K562 (cell line): Measurements from ENCODE around the gene CREM. TPM values are rescaled to one million over a fixed set of nuclear protein-coding genes. Genes with fewer than 3 reads are reported as not detected.

ENCODE experiments used
- ATAC-seq: fragments of 200-7000 bp; cut with Tn5 transposase; 3 replicates; pipeline ENCODE4 v1.9.1; 2020; ENCODE audit warnings: moderate library complexity
- BruUV-seq: library from RNA; stranded (reverse); fragments of 400-500 nt; replicated peaks from 2 replicates; lab custom pipeline; 2021; lab: Mats Ljungman, UMichigan
- CTCF ChIA-PET: fragments of 300-600 bp; formaldehyde crosslinking; extraction: SDS; loops from one replicate; lab custom pipeline; 2021; ENCODE audit warnings: low intra/inter-chr PET ratio; lab: Yijun Ruan, JAX
- POLR2A ChIA-PET: fragments of 300-600, 350-650 bp; sonication (Branson Sonifier 250); formaldehyde crosslinking; extraction: SDS; loops from one replicate; lab custom pipeline; 2021; ENCODE audit warnings: antibody characterized with exemption, inconsistent platforms; lab: Yijun Ruan, JAX
- DNase-seq, 4 experiments: peaks; one replicate each; pipeline versions ENCODE4 v3.0.0 to v3.0.0-alpha.2; 2011 to 2018; ENCODE audit warnings: low spot score in 3 of 4, mixed read lengths in 3 of 4; ENCODE audit errors: extremely low read depth in 1 of 4
- FAIRE-seq: peaks from 2 replicates; lab custom pipeline; 2011; peaks lifted over from hg19 to GRCh38; lab: Jason Lieb, UNC
- H2AFZ ChIP-seq: 2 replicates; pipeline ENCODE4 v1.6.0; 2011; ENCODE audit warnings: low read depth, low read length, control low read depth, inconsistent platforms
- H3K27ac ChIP-seq: fragments of 200-600 bp; 3 replicates; pipeline ENCODE4 v1.8.0; 2011; ENCODE audit warnings: low read depth, mild to moderate bottlenecking, control low read depth, inconsistent platforms, low read length, moderate library complexity, mixed read lengths; ENCODE audit errors: extremely low read depth
- H3K27me3 ChIP-seq, 2 experiments: fragments of 300-600 bp in 1 of 2; 2 replicates in 1 of 2; 3 replicates in 1 of 2; pipeline versions ENCODE4 v1.6.0 to v1.8.0; 2011; ENCODE audit warnings: inconsistent platforms in 2 of 2, low read length in 2 of 2, mild to moderate bottlenecking in 1 of 2, mixed read lengths in 1 of 2, moderate library complexity in 1 of 2; ENCODE audit not compliant: control insufficient read depth in 2 of 2, insufficient read depth in 2 of 2
- H3K36me3 ChIP-seq: fragments of 300-600 bp; 3 replicates; pipeline ENCODE4 v1.8.0; 2011; ENCODE audit warnings: mild to moderate bottlenecking, low read length, inconsistent platforms; ENCODE audit not compliant: control insufficient read depth, insufficient read depth
- H3K4me1 ChIP-seq, 2 experiments: fragments of 200-600 bp in 1 of 2; replicated peaks in 1 of 2; 2 replicates in 1 of 2; 3 replicates in 1 of 2; pipeline versions ENCODE4 v1.5.1 to v1.8.0; 2011; ENCODE audit warnings: inconsistent platforms in 2 of 2, low read length in 2 of 2, mild to moderate bottlenecking in 1 of 2, mixed read lengths in 1 of 2, moderate library complexity in 1 of 2; ENCODE audit not compliant: control insufficient read depth in 2 of 2, insufficient read depth in 2 of 2
- H3K4me2 ChIP-seq: 2 replicates; pipeline ENCODE4 v1.6.1; 2011; ENCODE audit warnings: low read length, control low read depth, inconsistent platforms, mixed read lengths; ENCODE audit not compliant: insufficient read depth
- H3K4me3 ChIP-seq: fragments of 200-600 bp; sonication (generic), shearing (Covaris generic); 2 replicates; pipeline ENCODE4 v1.5.1; 2016; ENCODE audit warnings: control low read depth, inconsistent platforms
- H3K79me2 ChIP-seq: fragments of 200-600 bp; 3 replicates; pipeline ENCODE4 v1.8.0; 2011; ENCODE audit warnings: low read length, inconsistent platforms; ENCODE audit not compliant: control insufficient read depth, insufficient read depth
- H3K9ac ChIP-seq, 2 experiments: 2 replicates each; pipeline versions ENCODE4 v1.6.0 to v1.6.1; 2011; ENCODE audit warnings: low read depth in 2 of 2, low read length in 2 of 2, control low read depth in 1 of 2, inconsistent platforms in 1 of 2, mild to moderate bottlenecking in 1 of 2, mixed read lengths in 1 of 2; ENCODE audit not compliant: insufficient read depth in 1 of 2
- H3K9me1 ChIP-seq: one replicate; pipeline ENCODE4 v1.6.0; 2011; ENCODE audit warnings: inconsistent platforms, mild to moderate bottlenecking, low read length, moderate library complexity; ENCODE audit not compliant: control insufficient read depth, insufficient read depth
- H3K9me3 ChIP-seq: replicated peaks from 2 replicates; pipeline ENCODE4 v1.5.1; 2011; ENCODE audit warnings: low read depth, low read length, inconsistent platforms; ENCODE audit not compliant: control insufficient read depth, insufficient read depth
- H4K20me1 ChIP-seq: replicated peaks from 2 replicates; pipeline ENCODE4 v1.6.1; 2011; ENCODE audit warnings: low read length, inconsistent platforms, mixed read lengths; ENCODE audit not compliant: control insufficient read depth, insufficient read depth
- ARID1B ChIP-seq: fragments of 450-650 bp; IDR thresholded peaks from 2 replicates; pipeline ENCODE4 v1.6.1; 2016; ENCODE audit warnings: antibody characterized with exemption, mild to moderate bottlenecking, inconsistent platforms
- MGA ChIP-seq: fragments of 450-650 bp; IDR thresholded peaks from 2 replicates; pipeline ENCODE4 v1.6.1; 2016; ENCODE audit warnings: mild to moderate bottlenecking, moderate library complexity
- MYBL2 ChIP-seq, 2 experiments: fragments of 450-650 bp in 1 of 2; sonication (generic) in 1 of 2; formaldehyde crosslinking in 1 of 2; IDR thresholded peaks; 2 replicates each; pipeline versions ENCODE4 v1.6.1 to v1.8.1; 2017 to 2022; ENCODE audit warnings: borderline replicate concordance in 1 of 2, inconsistent platforms in 1 of 2, low read depth in 1 of 2, mild to moderate bottlenecking in 1 of 2, missing genetic modification reagents in 1 of 2, moderate library complexity in 1 of 2
- NR0B1 ChIP-seq: fragments of 450-650 bp; IDR thresholded peaks from one replicate; pipeline ENCODE4 v1.6.1; 2018; ENCODE audit warnings: mild to moderate bottlenecking, moderate library complexity; ENCODE audit not compliant: partially characterized antibody
- TFAP4 ChIP-seq: sonication (generic); formaldehyde crosslinking; IDR thresholded peaks from 2 replicates; pipeline ENCODE4 v1.8.0; 2022; ENCODE audit warnings: missing genetic modification reagents, mild to moderate bottlenecking, moderate library complexity, borderline replicate concordance
- TRIM24 ChIP-seq, 2 experiments: fragments of 450-650 bp; IDR thresholded peaks; 2 replicates each; pipeline ENCODE4 v1.6.1; 2016
- ZNF197 ChIP-seq: fragments of 200-800 bp; sonication (Bioruptor generic); IDR thresholded peaks from 2 replicates; pipeline ENCODE4 v1.6.1; 2016; ENCODE audit warnings: low read depth, missing genetic modification characterization, missing compliant biosample characterization
- WGBS: fragments of 100-300 bp; shearing (Covaris generic); methylation state at CpG from one replicate; pipeline ENCODE4 v1.1.6; 2016; ENCODE audit warnings: low coverage, mixed read lengths; ENCODE audit not compliant: insufficient coverage; ENCODE audit errors: missing lambda C conversion rate; 5-methylcytosine and 5-hydroxymethylcytosine counted together
- in situ Hi-C: fragments of 300-500 bp; cut with MboI; formaldehyde crosslinking; loops from 4 replicates; pipeline ENCODE4 v1.15.0; 2018; ENCODE audit warnings: inconsistent platforms, mixed read lengths
- intact Hi-C: fragments of 100-400 bp; cut with micrococcal nuclease; formaldehyde crosslinking; loops from 2 replicates; pipeline ENCODE4 v1.14.2; 2022
- polyA plus RNA-seq, 8 experiments: library from polyadenylated mRNA; depleted of rRNA in 4 of 8; stranded (reverse) in 5 of 8; unstranded in 3 of 8; fragments of >200 nt; fragmentation: Nextera tagmentation in 2 of 8; fragmentation: Illumina TruSeq in 1 of 8; extraction: Ambion mirVana in 2 of 8; extraction: Trizol in 1 of 8; gene quantifications; 2 replicates each; pipeline versions ENCODE4 v1.2.1 to v1.2.3, GENCODE V29; 2011 to 2014; ENCODE audit warnings: inconsistent platforms in 1 of 8, missing spikeins in 1 of 8
- total RNA-seq, 7 experiments: library from RNA; depleted of rRNA in 6 of 7; stranded (reverse); fragments of >200 nt in 6 of 7; fragmentation: Illumina TruSeq in 2 of 7; extraction: Trizol in 2 of 7; gene quantifications; 2 replicates each; pipeline versions ENCODE4 v1.2.1 to v1.2.3, GENCODE V29; 2011 to 2021; ENCODE audit warnings: low replicate concordance in 1 of 7

Gene CREM
- total and polyA plus RNA-seq, 9 of the 15 experiments (the other 6 are each of a cell fraction or from before 2014, with no cell fraction given), result 39.1 to 70.2 (median 48.3) TPM

GRCh38 chr10:35124540-35124939 is 2.1 kb upstream of the CREM start:
- intact Hi-C loops, result loop anchor here (10.0 kb wide), 4 partner anchors 130 to 510 kb away; partner anchors contain the start of gene GJD4
- ATAC-seq (no peak), FAIRE-seq (no peak), DNase-seq (peak in 2 of 4 experiments; percentile 17 to 29)
- no peaks in the 10 kb centered on the region for H3K9me1 ChIP-seq
- 9% methylated on average over 6 of the region's 6 CpGs for WGBS
- no peak overlapping the region for H3K4me3 ChIP-seq
- peak overlapping the region; percentile 17 for H3K4me2 ChIP-seq
- H3K4me1 ChIP-seq, result peaks cover 15 to 22% of the 10 kb centered on the region in 2 experiments
- peak overlapping the region in 1 of 2 experiments; percentile 21; a peak in 1 of 4 replicates for H3K9ac ChIP-seq
- H4K20me1 ChIP-seq, result no peaks in the 10 kb centered on the region
- peak overlapping the region; percentile 90 for H2AFZ ChIP-seq
- ChIA-PET POLR2A (no interaction called here), CTCF (no interaction called here)
- H3K27me3 ChIP-seq, result no peaks in the 10 kb centered on the region
- H3K79me2 ChIP-seq, result peaks cover 28% of the 10 kb centered on the region
- H3K9me3 ChIP-seq, result no peaks in the 10 kb centered on the region
- no peaks in the 10 kb centered on the region for H3K36me3 ChIP-seq
- no TSS peak for BruUV-seq
- peak overlapping the region; percentile 27; the same call in 1 of the 3 replicates for H3K27ac ChIP-seq
- in situ Hi-C loops, result loop anchor here (5.0 kb wide), 1 partner anchor 93 kb away; no protein-coding TSS in a partner anchor
- 0 out of 2 replicates have a peak, but pooled peaks have one; percentile 22 for TF ChIP-seq MGA
- 0 out of 2 replicates have a peak, but pooled peaks have one; percentile 20 for TF ChIP-seq ARID1B
- no peak for TF ChIP-seq ZNF197 (CRISPR knock-in tag)
- peak; percentile 40 to 52; a peak in 2 of 4 replicates for TF ChIP-seq TRIM24 (IDR thresholded peaks at IDR 0.05)
- TF ChIP-seq NR0B1, result no peak
- 0 out of 2 replicates have a peak, but pooled peaks have one; percentile 13 for TF ChIP-seq MYBL2 (IDR thresholded peaks at IDR 0.05; ENCODE audit: low read depth)
- no peak for TF ChIP-seq MYBL2 (CRISPR knock-in tag; IDR thresholded peaks at IDR 0.05; ENCODE audit: borderline replicate concordance)
- no peak for TF ChIP-seq TFAP4 (CRISPR knock-in tag)
